Measurements from ENCODE around the gene LRBA.
"Not testable (repeated sequence)": the region's sequence is repeated elsewhere in the genome, so short reads cannot be mapped to it uniquely, and the experiment has no call there.

The LRBA gene

GRCh38 chr4:151035328-151035727 is 20.2 kb upstream of the LRBA start:
- no peak overlapping the region for H3K4me3 ChIP-seq (ENCODE audit: control insufficient read depth, low read depth, low read length)
- TF ChIP-seq CTCF (IDR thresholded peaks at IDR 0.05; ENCODE audit: control insufficient read depth, insufficient read depth, low read depth, low read length, missing control alignments) = no peak
- DNase-seq (ENCODE audit: low read depth) = no peak

- TF ChIP-seq CTCF (IDR thresholded peaks at IDR 0.05; ENCODE audit: control insufficient read depth, insufficient read depth, low read depth, low read length, missing control alignments) = no peak
- DNase-seq (ENCODE audit: low read depth) = no peak
- no peak overlapping the region for H3K4me3 ChIP-seq (ENCODE audit: control insufficient read depth, low read depth, low read length)
Observed at GRCh38 chr4:151034829-151035228, 19.7 kb upstream of the LRBA start.

- DNase-seq (ENCODE audit: low read depth) = no peak
- H3K4me3 ChIP-seq (ENCODE audit: control insufficient read depth, low read depth, low read length) = no peak overlapping the region
- no peak for TF ChIP-seq CTCF (IDR thresholded peaks at IDR 0.05; ENCODE audit: control insufficient read depth, insufficient read depth, low read depth, low read length, missing control alignments)
Observed at GRCh38 chr4:151031831-151032605, 16.9 kb upstream of the LRBA start.

GRCh38 chr4:151029537-151029936 is 14.5 kb upstream of the LRBA start:
- no peak for TF ChIP-seq CTCF (IDR thresholded peaks at IDR 0.05; ENCODE audit: control insufficient read depth, insufficient read depth, low read depth, low read length, missing control alignments)

GRCh38 chr4:151029006-151029405 is 13.9 kb upstream of the LRBA start:
- not testable (repeated sequence) for H3K4me3 ChIP-seq (ENCODE audit: control insufficient read depth, low read depth, low read length); DNase-seq (ENCODE audit: low read depth)

More at GRCh38 chr4:151029537-151029936, 14.5 kb upstream of the LRBA start:
- DNase-seq (ENCODE audit: low read depth) = no peak
- H3K4me3 ChIP-seq (ENCODE audit: control insufficient read depth, low read depth, low read length) = no peak overlapping the region

- DNase-seq (ENCODE audit: low read depth) = no peak
- H3K4me3 ChIP-seq (ENCODE audit: control insufficient read depth, low read depth, low read length) = no peak overlapping the region
- TF ChIP-seq CTCF (IDR thresholded peaks at IDR 0.05; ENCODE audit: control insufficient read depth, insufficient read depth, low read depth, low read length, missing control alignments) = no peak
Observed at GRCh38 chr4:151025759-151026158, 10.7 kb upstream of the LRBA start.

- no peak for DNase-seq (ENCODE audit: low read depth)
- no peak for TF ChIP-seq CTCF (IDR thresholded peaks at IDR 0.05; ENCODE audit: control insufficient read depth, insufficient read depth, low read depth, low read length, missing control alignments)
- H3K4me3 ChIP-seq (ENCODE audit: control insufficient read depth, low read depth, low read length) = no peak overlapping the region
Observed at GRCh38 chr4:151022586-151022985, 7.5 kb upstream of the LRBA start.
